ENCODE data around the gene NRXN3. TPM values are rescaled to one million over a fixed set of nuclear protein-coding genes. Genes with fewer than 3 reads are reported as not detected.

Gene NRXN3
- total and polyA plus RNA-seq, 2 donors (not counting 1 experiment from before 2014, with no cell fraction given): not detected

DNA sequence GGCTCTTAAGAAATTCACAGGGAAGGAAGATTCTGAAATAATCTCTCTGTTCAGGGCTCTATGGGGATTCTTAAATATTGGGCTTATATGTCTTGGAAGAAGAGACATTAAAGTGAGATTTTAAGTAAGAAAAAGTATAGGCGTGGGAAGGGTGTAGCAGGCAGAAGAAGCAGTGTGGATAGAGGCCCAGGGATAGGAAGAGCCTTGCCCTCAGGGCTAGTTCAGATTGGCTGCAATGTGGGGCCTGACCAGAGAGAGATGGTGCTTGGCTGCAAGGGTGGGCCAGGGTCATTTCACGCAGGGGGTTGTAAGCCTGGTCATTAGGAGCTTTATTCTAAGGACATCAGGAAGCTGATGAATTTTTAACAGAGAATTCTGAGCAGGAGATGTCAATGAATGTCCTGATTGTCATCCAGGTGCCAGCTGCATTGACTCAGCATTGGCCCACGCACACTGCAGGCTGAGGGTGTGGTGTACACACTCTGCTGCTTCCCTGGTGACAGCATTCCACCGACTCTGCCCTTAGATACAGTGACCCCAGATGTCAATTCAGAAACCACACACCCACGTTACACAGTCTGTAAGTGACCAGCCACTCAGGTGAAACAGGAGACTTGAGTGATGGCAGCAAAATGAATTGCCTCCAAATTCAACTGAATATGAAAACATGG lies 582.5 kb downstream of the NRXN3 start:
- Histone ChIP-seq H3K9ac (ENCODE audit: low read length) (no peak overlapping the region), H4K20me1 (ENCODE audit: control insufficient read depth, insufficient read depth, low read length, poor library complexity, severe bottlenecking) (no peaks in the 10 kb centered on the region), H2AFZ (ENCODE audit: insufficient read depth, low read depth, low read length, poor library complexity, severe bottlenecking) (no peak overlapping the region), H3K4me1 (ENCODE audit: control insufficient read depth in 2 of 2, insufficient read depth in 2 of 2, low read length in 2 of 2) (no peaks in the 10 kb centered on the region), H3K4me3 (ENCODE audit: control extremely low read depth in 1 of 5, extremely low read depth in 1 of 5, insufficient read depth in 1 of 5, low read depth in 2 of 5, low read length in 4 of 5) (no peak overlapping the region), H3K4me2 (replicated peaks; ENCODE audit: low read depth, low read length, poor library complexity, severe bottlenecking) (no peak overlapping the region), H3K27ac (ENCODE audit: low read length in 2 of 2) (no peak overlapping the region), H3K79me2 (ENCODE audit: control insufficient read depth, insufficient read depth, low read length) (no peaks in the 10 kb centered on the region), H3K9me3 (ENCODE audit: control extremely low read depth in 1 of 3, control insufficient read depth in 2 of 3, insufficient read depth in 1 of 3, low read length in 2 of 3) (peaks cover 0 to 3% (median 0%) of the 10 kb centered on the region in 3 donors), H3K36me3 (replicated peaks in 1 of 2; ENCODE audit: control extremely low read depth in 1 of 2, control insufficient read depth in 1 of 2, extremely low read depth in 1 of 2, insufficient read depth in 2 of 2, low read length in 1 of 2) (no peaks in the 10 kb centered on the region), H3K27me3 (replicated peaks in 1 of 4; ENCODE audit: control extremely low read depth in 1 of 4, control insufficient read depth in 3 of 4, insufficient read depth in 4 of 4, low read length in 3 of 4) (no peaks in the 10 kb centered on the region)
- no peaks in the 10 kb centered on the region for H3K9me3 Mint-ChIP-seq (ENCODE audit: insufficient read depth)
- no peak overlapping the region for H3K4me3 Mint-ChIP-seq
- H3K27ac Mint-ChIP-seq: no peak overlapping the region
- TF ChIP-seq, protein P1, sequence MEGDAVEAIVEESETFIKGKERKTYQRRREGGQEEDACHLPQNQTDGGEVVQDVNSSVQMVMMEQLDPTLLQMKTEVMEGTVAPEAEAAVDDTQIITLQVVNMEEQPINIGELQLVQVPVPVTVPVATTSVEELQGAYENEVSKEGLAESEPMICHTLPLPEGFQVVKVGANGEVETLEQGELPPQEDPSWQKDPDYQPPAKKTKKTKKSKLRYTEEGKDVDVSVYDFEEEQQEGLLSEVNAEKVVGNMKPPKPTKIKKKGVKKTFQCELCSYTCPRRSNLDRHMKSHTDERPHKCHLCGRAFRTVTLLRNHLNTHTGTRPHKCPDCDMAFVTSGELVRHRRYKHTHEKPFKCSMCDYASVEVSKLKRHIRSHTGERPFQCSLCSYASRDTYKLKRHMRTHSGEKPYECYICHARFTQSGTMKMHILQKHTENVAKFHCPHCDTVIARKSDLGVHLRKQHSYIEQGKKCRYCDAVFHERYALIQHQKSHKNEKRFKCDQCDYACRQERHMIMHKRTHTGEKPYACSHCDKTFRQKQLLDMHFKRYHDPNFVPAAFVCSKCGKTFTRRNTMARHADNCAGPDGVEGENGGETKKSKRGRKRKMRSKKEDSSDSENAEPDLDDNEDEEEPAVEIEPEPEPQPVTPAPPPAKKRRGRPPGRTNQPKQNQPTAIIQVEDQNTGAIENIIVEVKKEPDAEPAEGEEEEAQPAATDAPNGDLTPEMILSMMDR (IDR thresholded peaks at IDR 0.05): no peak
- no peak for TF ChIP-seq EZH2 (IDR thresholded peaks at IDR 0.05; ENCODE audit: borderline replicate concordance, insufficient read depth, low read depth, low read length, poor library complexity, severe bottlenecking)
- no peaks in the 10 kb centered on the region for H3K27me3 Mint-ChIP-seq
- ATAC-seq (ENCODE audit: low read depth) (no peak), DNase-seq (no peak)
- H3K4me1 Mint-ChIP-seq: no peaks in the 10 kb centered on the region
- 73% methylated on average over 4 of the region's 5 CpGs for WGBS (ENCODE audit: insufficient coverage)
- intact Hi-C loops (cut with micrococcal nuclease): no loop called here
- POLR2A ChIA-PET: no interaction called here
- CTCF ChIA-PET: no interaction called here

DNA sequence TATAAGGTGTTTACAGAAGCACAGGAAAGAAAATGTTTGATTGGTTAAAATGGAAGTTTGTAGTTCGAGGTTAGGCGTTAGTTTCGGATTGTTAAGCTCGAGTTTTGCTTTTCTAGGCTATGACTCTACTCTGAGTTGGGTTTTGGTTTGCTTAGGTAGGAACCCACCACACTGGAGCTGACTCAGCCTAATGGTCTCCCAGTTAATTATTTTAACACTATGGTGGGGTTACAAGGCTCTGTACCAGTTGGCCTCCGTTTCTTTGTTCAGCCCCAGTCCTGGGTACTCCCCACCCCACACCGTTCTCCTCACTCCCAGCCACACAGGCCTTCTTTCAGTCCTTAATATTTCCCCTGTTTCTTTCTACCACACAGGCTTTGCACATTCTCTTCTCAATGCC lies 583.9 kb downstream of the NRXN3 start:
- H3K4me1 Mint-ChIP-seq: no peaks in the 10 kb centered on the region
- Histone ChIP-seq H3K27me3 (replicated peaks in 1 of 4; ENCODE audit: control extremely low read depth in 1 of 4, control insufficient read depth in 3 of 4, insufficient read depth in 4 of 4, low read length in 3 of 4) (no peaks in the 10 kb centered on the region), H3K4me2 (replicated peaks; ENCODE audit: low read depth, low read length, poor library complexity, severe bottlenecking) (no peak overlapping the region), H3K4me1 (ENCODE audit: control insufficient read depth in 2 of 2, insufficient read depth in 2 of 2, low read length in 2 of 2) (no peaks in the 10 kb centered on the region), H3K9me3 (ENCODE audit: control extremely low read depth in 1 of 3, control insufficient read depth in 2 of 3, insufficient read depth in 1 of 3, low read length in 2 of 3) (peaks cover 0 to 3% (median 0%) of the 10 kb centered on the region in 3 donors), H3K36me3 (replicated peaks in 1 of 2; ENCODE audit: control extremely low read depth in 1 of 2, control insufficient read depth in 1 of 2, extremely low read depth in 1 of 2, insufficient read depth in 2 of 2, low read length in 1 of 2) (no peaks in the 10 kb centered on the region), H4K20me1 (ENCODE audit: control insufficient read depth, insufficient read depth, low read length, poor library complexity, severe bottlenecking) (no peaks in the 10 kb centered on the region), H3K27ac (ENCODE audit: low read length in 2 of 2) (no peak overlapping the region), H3K4me3 (ENCODE audit: control extremely low read depth in 1 of 5, extremely low read depth in 1 of 5, insufficient read depth in 1 of 5, low read depth in 2 of 5, low read length in 4 of 5) (no peak overlapping the region), H2AFZ (ENCODE audit: insufficient read depth, low read depth, low read length, poor library complexity, severe bottlenecking) (no peak overlapping the region), H3K9ac (ENCODE audit: low read length) (no peak overlapping the region), H3K79me2 (ENCODE audit: control insufficient read depth, insufficient read depth, low read length) (no peaks in the 10 kb centered on the region)
- ATAC-seq (ENCODE audit: low read depth): no peak
- ChIA-PET POLR2A (no interaction called here), CTCF (no interaction called here)
- H3K4me3 Mint-ChIP-seq: no peak overlapping the region
- no peaks in the 10 kb centered on the region for H3K27me3 Mint-ChIP-seq
- H3K27ac Mint-ChIP-seq: no peak overlapping the region
- DNase-seq: no peak
- H3K9me3 Mint-ChIP-seq (ENCODE audit: insufficient read depth): no peaks in the 10 kb centered on the region
- 100% methylated on average over 5 of the region's 6 CpGs for WGBS (ENCODE audit: insufficient coverage)
- intact Hi-C loops (cut with micrococcal nuclease): no loop called here
- TF ChIP-seq, protein P1 (IDR thresholded peaks at IDR 0.05): no peak
- TF ChIP-seq EZH2 (IDR thresholded peaks at IDR 0.05; ENCODE audit: borderline replicate concordance, insufficient read depth, low read depth, low read length, poor library complexity, severe bottlenecking): no peak
